ENCODE measurements around the gene IFIT3. TPM values are rescaled to one million over a fixed set of nuclear protein-coding genes. Genes with fewer than 3 reads are reported as not detected.

IFIT3 gene
- total and polyA plus RNA-seq, 2 of the 8 experiments (the other 6 are each of a cell fraction or from before 2014, with no cell fraction given), result 0.12 to 0.84 TPM

GRCh38 chr10:89281606-89282395 is 46.0 kb upstream of the IFIT3 start:
- FAIRE-seq, result no peak
- no peak overlapping the region for H3K27ac ChIP-seq (ENCODE audit: low read depth, low read length)
- POLR2A ChIA-PET (ENCODE audit: partially characterized antibody), result no interaction called here

More at GRCh38 chr10:89281606-89282395, 46.0 kb upstream of the IFIT3 start:
- Histone ChIP-seq H4K5ac (ENCODE audit: insufficient read length, low read depth, low read length) (no peak overlapping the region), H2AK5ac (ENCODE audit: low read depth, low read length) (no peak overlapping the region), H3K14ac (ENCODE audit: insufficient read length) (no peak overlapping the region), H3K23ac (ENCODE audit: insufficient read length) (no peak overlapping the region), H2AFZ (ENCODE audit: low read length) (no peak overlapping the region), H4K91ac (replicated peaks; ENCODE audit: insufficient read length, low read length) (no peak overlapping the region), H3K79me1 (ENCODE audit: low read depth, low read length) (no peaks in the 10 kb centered on the region), H3K23me2 (ENCODE audit: low read depth, low read length) (no peaks in the 10 kb centered on the region), H3K9me3 (ENCODE audit: insufficient read depth in 2 of 2, low read depth in 1 of 2, low read length in 1 of 2) (no peaks in the 10 kb centered on the region), H4K20me1 (replicated peaks in 1 of 2; ENCODE audit: control insufficient read depth in 1 of 2, insufficient read depth in 2 of 2, low read length in 2 of 2) (no peaks in the 10 kb centered on the region), H3K79me2 (ENCODE audit: control insufficient read depth in 1 of 2, insufficient read depth in 2 of 2, low read length in 2 of 2) (no peaks in the 10 kb centered on the region), H3K4ac (replicated peaks; ENCODE audit: insufficient read length, low read depth, low read length) (no peak overlapping the region), H2BK15ac (ENCODE audit: low read length) (no peak overlapping the region), H2BK12ac (ENCODE audit: low read depth, low read length) (no peak overlapping the region), H3K9ac (replicated peaks in 1 of 4; ENCODE audit: extremely low read depth in 1 of 4, low read depth in 3 of 4, low read length in 3 of 4) (no peak overlapping the region), H2BK20ac (ENCODE audit: low read length) (no peak overlapping the region), H3K4me3 (ENCODE audit: extremely low read depth in 1 of 4, insufficient read depth in 2 of 4, low read depth in 3 of 4, low read length in 4 of 4) (no peak overlapping the region), H3K18ac (ENCODE audit: extremely low read depth, low read length) (no peak overlapping the region), H4K8ac (ENCODE audit: extremely low read depth, insufficient read depth, low read length) (no peak overlapping the region), H3K56ac (replicated peaks; ENCODE audit: insufficient read length, low read depth, low read length) (no peak overlapping the region), H3K27me3 (replicated peaks in 1 of 4; ENCODE audit: control insufficient read depth in 3 of 4, extremely low read depth in 1 of 4, insufficient read depth in 3 of 4, low read length in 3 of 4) (no peaks in the 10 kb centered on the region), H3K4me2 (ENCODE audit: insufficient read depth in 1 of 2, low read depth in 2 of 2, low read length in 2 of 2) (no peak overlapping the region), H2BK120ac (replicated peaks; ENCODE audit: low read depth, low read length) (no peak overlapping the region), H3K36me3 (ENCODE audit: control insufficient read depth in 2 of 4, insufficient read depth in 4 of 4, low read length in 3 of 4) (no peaks in the 10 kb centered on the region), H3K4me1 (replicated peaks in 1 of 4; ENCODE audit: control insufficient read depth in 3 of 4, insufficient read depth in 4 of 4, low read length in 3 of 4) (peaks cover 0 to 8% (median 3%) of the 10 kb centered on the region in 4 experiments; a peak in 3 of 7 replicates), H2BK5ac (ENCODE audit: low read depth, low read length) (no peak overlapping the region)
- DNase-seq (ENCODE audit: low read depth in 1 of 2, low spot score in 2 of 2), result no peak
- no peak for TF ChIP-seq MAFK (IDR thresholded peaks at IDR 0.05; ENCODE audit: low read depth, low read length)
- TF ChIP-seq PHF8 (conservative IDR thresholded peaks at IDR 0.05; ENCODE audit: low read depth, low read length), result no peak
- no peak for TF ChIP-seq GABPA (IDR thresholded peaks at IDR 0.05; ENCODE audit: borderline replicate concordance, insufficient read depth, low read length)
- no peak for TF ChIP-seq SIN3A (conservative IDR thresholded peaks at IDR 0.05 in 1 of 2, IDR thresholded peaks at IDR 0.05 in 1 of 2; ENCODE audit: low read depth in 1 of 2, low read length in 2 of 2)
- WGBS, 2 experiments (ENCODE audit: extremely low coverage in 1 of 2, insufficient coverage in 1 of 2, insufficient read length in 1 of 2, insufficient replicate concordance in 2 of 2, low coverage in 1 of 2, low lambda C conversion rate in 2 of 2, missing lambda C conversion rate in 1 of 2), result 91% methylated on average over 4 of the region's 4 CpGs; no CpG with 5 or more reads in 1 of the 2 experiments
- CTCF ChIA-PET (ENCODE audit: partially characterized antibody), result interaction anchor here (0.9 to 1.9 kb wide), 2 partner anchors 8 to 13 kb away, joined by 3 to 5 read pairs; no protein-coding TSS in a partner anchor
